GM12892 (cell line): ENCODE measurements around the gene AOPEP.

ENCODE experiments used
- DNase-seq: peaks from one replicate; pipeline ENCODE4 v3.0.0; 2011; ENCODE audit not compliant: insufficient read length
- FAIRE-seq: peaks from 2 replicates; lab custom pipeline; 2011; peaks lifted over from hg19 to GRCh38; lab: Jason Lieb, UNC
- POLR2A ChIP-seq: IDR thresholded peaks from 2 replicates; pipeline ENCODE4 v1.6.1; 2011; ENCODE audit warnings: low read depth, low read length, control low read depth
- POLR2AphosphoS5 ChIP-seq: IDR thresholded peaks from 2 replicates; pipeline ENCODE4 v1.6.1; 2011; ENCODE audit warnings: low read depth, low read length, control low read depth
- TAF1 ChIP-seq: IDR thresholded peaks from 2 replicates; pipeline ENCODE4 v1.6.1; 2011; ENCODE audit warnings: low read depth, mild to moderate bottlenecking, control low read depth, low read length, borderline replicate concordance

The AOPEP gene

GRCh38 chr9:95132366-95133324 is 406.1 kb downstream of the AOPEP start:
- FAIRE-seq (no peak), DNase-seq (no peak)
- no peak for TF ChIP-seq POLR2AphosphoS5
- no peak for TF ChIP-seq TAF1
- no peak for TF ChIP-seq POLR2A

GRCh38 chr9:95133325-95133705 is 406.8 kb downstream of the AOPEP start:
- no peak for FAIRE-seq
- no peak for TF ChIP-seq POLR2AphosphoS5
- TF ChIP-seq TAF1: no peak
- no peak for TF ChIP-seq POLR2A

GRCh38 chr9:95134457-95134881 is 408.0 kb downstream of the AOPEP start:
- FAIRE-seq (no peak), DNase-seq (no peak)
- no peak for TF ChIP-seq TAF1
- no peak for TF ChIP-seq POLR2AphosphoS5
- no peak for TF ChIP-seq POLR2A

More at GRCh38 chr9:95133325-95133705, 406.8 kb downstream of the AOPEP start:
- no peak for DNase-seq

- no peak for FAIRE-seq
- no peak for TF ChIP-seq TAF1
- TF ChIP-seq POLR2AphosphoS5: no peak
- TF ChIP-seq POLR2A: no peak
These were observed 409.3 kb downstream of the AOPEP start for GRCh38 chr9:95135756-95136155.

More at GRCh38 chr9:95135756-95136155, 409.3 kb downstream of the AOPEP start:
- no peak for DNase-seq
